ENCODE results near the gene NSMCE1.

- no peak for TF ChIP-seq CTCF (IDR thresholded peaks at IDR 0.05; ENCODE audit: borderline replicate concordance, extremely low read depth, low read length, poor library complexity, severe bottlenecking)
- TF ChIP-seq EZH2 (IDR thresholded peaks at IDR 0.05; ENCODE audit: borderline replicate concordance, low read depth, low read length, severe bottlenecking), result no peak
These were observed 14.2 kb downstream of the NSMCE1 start for GRCh38 chr16:27254262-27254811.
